SK-N-SH treated with all-trans-retinoic acid at 6 μM for 48 hours (cell line): ENCODE measurements around the gene PNPLA6.

ENCODE experiments used
- ATAC-seq: fragments of 200-7000 bp; cut with Tn5 transposase; 3 replicates; pipeline ENCODE4 v1.9.1; 2020; ENCODE audit warnings: mild to moderate bottlenecking, moderate library complexity
- ARNTL ChIP-seq: fragments of 450-650 bp; formaldehyde crosslinking; IDR thresholded peaks from 2 replicates; pipeline ENCODE4 v1.5.0; 2020; ENCODE audit warnings: low read depth, mild to moderate bottlenecking, moderate library complexity, borderline replicate concordance
- BACH2 ChIP-seq: fragments of 250-450 bp; sonication (Bioruptor Pico); IDR thresholded peaks from 2 replicates; pipeline ENCODE4 v1.9.0; 2021; ENCODE audit warnings: mild to moderate bottlenecking, borderline replicate concordance
- CREB5 ChIP-seq: fragments of 250-450 bp; sonication (Bioruptor Pico); IDR thresholded peaks from 2 replicates; pipeline ENCODE4 v1.5.1; 2020; ENCODE audit warnings: low read depth, mild to moderate bottlenecking, moderate library complexity
- CSDC2 ChIP-seq: fragments of 250-450 bp; sonication (Bioruptor Pico); IDR thresholded peaks from 2 replicates; pipeline ENCODE4 v1.5.0; 2020; ENCODE audit warnings: mild to moderate bottlenecking, moderate library complexity
- CSRNP3 ChIP-seq: fragments of 250-450 bp; sonication (Bioruptor Pico); IDR thresholded peaks from 2 replicates; pipeline ENCODE4 v1.5.1; 2021; ENCODE audit warnings: mild to moderate bottlenecking, moderate library complexity
- ESRRG ChIP-seq: fragments of 250-450 bp; sonication (Bioruptor Pico); IDR thresholded peaks from 2 replicates; pipeline ENCODE4 v1.6.1; 2021; ENCODE audit warnings: mild to moderate bottlenecking
- GLIS3 ChIP-seq: fragments of 250-450 bp; sonication (Bioruptor Pico); IDR thresholded peaks from 2 replicates; pipeline ENCODE4 v1.5.0; 2020; ENCODE audit warnings: mild to moderate bottlenecking, moderate library complexity
- ISL1 ChIP-seq: fragments of 250-450 bp; sonication (Bioruptor Pico); IDR thresholded peaks from 2 replicates; pipeline ENCODE4 v2.1.2; 2022; ENCODE audit warnings: mild to moderate bottlenecking, moderate library complexity
- OSR1 ChIP-seq: fragments of 250-450 bp; sonication (Bioruptor Pico); IDR thresholded peaks from 2 replicates; pipeline ENCODE4 v1.8.0; 2022; ENCODE audit warnings: moderate library complexity, mild to moderate bottlenecking, inconsistent platforms
- PATZ1 ChIP-seq: fragments of 250-450 bp; sonication (Bioruptor Pico); IDR thresholded peaks from 2 replicates; pipeline ENCODE4 v1.8.0; 2020; ENCODE audit warnings: mild to moderate bottlenecking, moderate library complexity, borderline replicate concordance
- PPARA ChIP-seq: fragments of 250-450 bp; sonication (Bioruptor Pico); IDR thresholded peaks from 2 replicates; pipeline ENCODE4 v1.5.0; 2020; ENCODE audit warnings: mild to moderate bottlenecking, borderline replicate concordance
- RARB ChIP-seq: fragments of 250-450 bp; sonication (Bioruptor Pico); IDR thresholded peaks from 2 replicates; pipeline ENCODE4 v1.8.0; 2021; ENCODE audit warnings: mild to moderate bottlenecking, moderate library complexity
- SNAI2 ChIP-seq: fragments of 250-450 bp; sonication (Bioruptor Pico); IDR thresholded peaks from 2 replicates; pipeline ENCODE4 v1.5.0; 2020; ENCODE audit warnings: mild to moderate bottlenecking, moderate library complexity
- TCF4 ChIP-seq: fragments of 250-450 bp; sonication (Bioruptor Pico); IDR thresholded peaks from 2 replicates; pipeline ENCODE4 v1.8.0; 2021; ENCODE audit warnings: mild to moderate bottlenecking, moderate library complexity, borderline replicate concordance
- TOX ChIP-seq: fragments of 250-450 bp; sonication (Bioruptor Pico); IDR thresholded peaks from 2 replicates; pipeline ENCODE4 v1.8.0; 2021; ENCODE audit warnings: mild to moderate bottlenecking, moderate library complexity, borderline replicate concordance
- TSHZ2 ChIP-seq: fragments of 250-450 bp; sonication (Bioruptor Pico); IDR thresholded peaks from 2 replicates; pipeline ENCODE4 v1.5.0; 2020; ENCODE audit warnings: mild to moderate bottlenecking, moderate library complexity
- ZC3H10 ChIP-seq: fragments of 250-450 bp; sonication (Bioruptor Pico); IDR thresholded peaks from 2 replicates; pipeline ENCODE4 v1.5.1; 2021; ENCODE audit warnings: mild to moderate bottlenecking, moderate library complexity
- ZFP3 ChIP-seq: fragments of 250-450 bp; sonication (Bioruptor Pico); IDR thresholded peaks from 2 replicates; pipeline ENCODE4 v1.5.0; 2020; ENCODE audit warnings: mild to moderate bottlenecking, moderate library complexity
- ZFP30 ChIP-seq: fragments of 450-650 bp; formaldehyde crosslinking; IDR thresholded peaks from 2 replicates; pipeline ENCODE4 v1.5.0; 2022; ENCODE audit warnings: mild to moderate bottlenecking, moderate library complexity
- ZNF565 ChIP-seq: fragments of 450-650 bp; formaldehyde crosslinking; conservative IDR thresholded peaks from 2 replicates; pipeline ENCODE4 v1.5.0; 2020; ENCODE audit warnings: low read depth, mild to moderate bottlenecking, moderate library complexity
- ZNF70 ChIP-seq: fragments of 450-650 bp; formaldehyde crosslinking; IDR thresholded peaks from 2 replicates; pipeline ENCODE4 v1.5.0; 2020; ENCODE audit warnings: mild to moderate bottlenecking, moderate library complexity
- ZNF8 ChIP-seq: fragments of 450-650 bp; formaldehyde crosslinking; IDR thresholded peaks from 2 replicates; pipeline ENCODE4 v1.5.0; 2020; ENCODE audit warnings: mild to moderate bottlenecking, moderate library complexity

Gene PNPLA6

DNA sequence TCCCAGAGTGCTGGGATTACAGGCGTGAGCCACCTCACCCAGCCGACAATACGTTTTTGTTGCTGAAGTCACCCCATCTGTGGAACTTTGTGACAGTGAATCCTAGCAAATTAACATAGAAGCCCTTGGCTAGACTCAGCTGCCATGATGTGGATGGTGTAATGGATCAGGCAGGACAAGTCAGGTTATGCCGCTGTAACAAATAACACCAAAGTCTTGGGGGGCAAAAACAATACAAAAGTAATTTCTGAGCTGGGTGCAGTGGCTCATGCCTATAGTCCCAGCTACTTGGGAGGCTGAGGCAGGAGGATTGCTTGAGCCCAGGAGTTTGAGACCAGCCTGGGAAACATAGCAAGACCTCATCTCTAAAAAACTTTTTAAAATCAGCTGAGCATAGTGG is 29.3 kb downstream of the PNPLA6 start:
- no peak for ATAC-seq
- no peak for TF ChIP-seq ZFP30 (CRISPR knock-in tag)
- TF ChIP-seq GLIS3 (CRISPR knock-in tag): no peak
- TF ChIP-seq ZNF8 (CRISPR knock-in tag): no peak

DNA sequence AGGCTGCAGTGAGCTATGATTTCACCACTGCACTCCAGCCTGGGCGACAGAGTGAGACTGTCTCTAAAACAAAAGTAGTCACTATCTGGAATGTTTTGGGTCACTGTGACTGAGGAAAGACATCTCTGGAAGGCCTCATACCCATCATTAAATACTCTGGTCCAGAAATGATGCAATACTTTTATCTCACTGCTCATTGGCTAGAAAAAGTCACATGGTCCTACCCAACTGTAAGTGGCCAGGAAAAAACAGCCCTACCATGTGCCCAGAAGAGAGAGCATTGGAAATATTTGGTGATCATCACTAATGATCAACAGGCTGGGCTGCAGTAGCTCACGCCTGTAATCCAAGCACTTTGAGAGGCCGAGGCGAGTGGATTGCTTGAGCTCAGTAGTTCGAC is 29.8 kb downstream of the PNPLA6 start:
- no peak for TF ChIP-seq ZFP30 (CRISPR knock-in tag)
- no peak for ATAC-seq

GRCh38 chr19:7570761-7571160 is 35.2 kb downstream of the PNPLA6 start:
- TF ChIP-seq ZNF70 (CRISPR knock-in tag) (no peak), ZFP30 (CRISPR knock-in tag) (no peak), RARB (no peak), CREB5 (no peak), PPARA (CRISPR knock-in tag) (no peak), PATZ1 (CRISPR knock-in tag) (no peak), BACH2 (CRISPR knock-in tag) (no peak), ZFP3 (no peak), ZNF565 (CRISPR knock-in tag) (no peak), ESRRG (CRISPR knock-in tag) (no peak), OSR1 (CRISPR knock-in tag) (no peak), TCF4 (CRISPR knock-in tag) (no peak), ARNTL (no peak), SNAI2 (CRISPR knock-in tag) (no peak), CSRNP3 (CRISPR knock-in tag) (no peak), TOX (no peak), ZNF8 (CRISPR knock-in tag) (no peak), TSHZ2 (CRISPR knock-in tag) (no peak), ISL1 (CRISPR knock-in tag) (no peak), ZC3H10 (no peak)
- ATAC-seq: no peak

DNA sequence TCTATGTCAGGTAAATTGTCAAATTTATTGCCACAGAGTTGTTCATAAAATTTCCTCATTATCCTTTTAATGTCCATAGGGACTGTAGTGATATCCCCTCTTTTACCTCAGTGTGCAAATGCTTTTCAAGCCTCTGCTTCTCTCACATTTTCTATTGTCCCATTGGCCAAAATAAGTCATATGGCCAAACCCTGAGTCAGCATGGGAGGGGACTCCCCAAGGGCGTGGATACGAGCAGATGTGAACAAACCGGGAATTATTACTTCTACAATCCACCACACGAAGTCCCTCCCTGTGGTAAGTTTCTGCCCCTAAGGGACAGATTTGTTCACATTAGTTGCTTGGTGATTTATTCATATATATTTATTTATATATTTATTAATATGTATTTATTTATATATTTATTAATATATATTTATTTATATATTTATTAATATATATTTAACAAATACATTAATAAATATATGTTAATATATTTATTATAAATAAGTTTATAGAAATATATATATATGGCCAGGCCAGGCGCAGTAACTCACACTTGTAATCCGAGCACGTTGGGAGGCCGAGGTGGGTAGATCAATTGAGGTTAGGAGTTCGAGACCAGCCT is 40.0 kb downstream of the PNPLA6 start:
- no peak for ATAC-seq
- TF ChIP-seq OSR1 (CRISPR knock-in tag): no peak
- no peak for TF ChIP-seq ZFP30 (CRISPR knock-in tag)
- no peak for TF ChIP-seq ZNF565 (CRISPR knock-in tag)
- no peak for TF ChIP-seq TSHZ2 (CRISPR knock-in tag)
- TF ChIP-seq ISL1 (CRISPR knock-in tag): no peak
- no peak for TF ChIP-seq PATZ1 (CRISPR knock-in tag)
- TF ChIP-seq ZFP3: no peak
- TF ChIP-seq CSDC2 (CRISPR knock-in tag): no peak
- TF ChIP-seq ZNF8 (CRISPR knock-in tag): no peak
- TF ChIP-seq GLIS3 (CRISPR knock-in tag): no peak
- TF ChIP-seq ESRRG (CRISPR knock-in tag): no peak
- no peak for TF ChIP-seq CREB5
- TF ChIP-seq BACH2 (CRISPR knock-in tag): no peak
- no peak for TF ChIP-seq ZNF70 (CRISPR knock-in tag)
- TF ChIP-seq RARB: no peak
- TF ChIP-seq ARNTL: no peak
